K562 (cell line): Measurements from ENCODE around the gene BHLHE40. TPM values are rescaled to one million over a fixed set of nuclear protein-coding genes. Genes with fewer than 3 reads are reported as not detected.

ENCODE experiments used
- AFF4 ChIP-seq: sonication (generic); formaldehyde crosslinking; IDR thresholded peaks from 2 replicates; pipeline ENCODE4 v1.8.0; 2023; ENCODE audit warnings: mild to moderate bottlenecking, missing genetic modification reagents
- ARID2 ChIP-seq: fragments of 450-650 bp; IDR thresholded peaks from 2 replicates; pipeline ENCODE4 v1.6.1; 2017; ENCODE audit warnings: antibody characterized with exemption, mild to moderate bottlenecking
- BHLHE40 ChIP-seq: IDR thresholded peaks from 2 replicates; pipeline ENCODE4 v1.6.1; 2011; ENCODE audit warnings: low read length, improper control_type of control experiment
- FOXK1 ChIP-seq: sonication (generic); formaldehyde crosslinking; IDR thresholded peaks from 2 replicates; pipeline ENCODE4 v1.8.0; 2022; ENCODE audit warnings: missing genetic modification reagents, mild to moderate bottlenecking, borderline replicate concordance
- GATAD2A ChIP-seq: fragments of 450-650 bp; IDR thresholded peaks from 2 replicates; pipeline ENCODE4 v1.6.1; 2017
- HIVEP1 ChIP-seq: fragments of 250-450 bp; sonication (Bioruptor Pico); IDR thresholded peaks from 2 replicates; pipeline ENCODE4 v1.4.0; 2020; ENCODE audit warnings: mild to moderate bottlenecking
- MEF2D ChIP-seq: conservative IDR thresholded peaks from 2 replicates; pipeline ENCODE4 v1.6.1; 2016; ENCODE audit warnings: low read depth, missing genetic modification characterization, missing compliant biosample characterization
- MEIS2 ChIP-seq: fragments of 450-650 bp; IDR thresholded peaks from 2 replicates; pipeline ENCODE4 v1.6.1; 2014; ENCODE audit warnings: mild to moderate bottlenecking; ENCODE audit not compliant: partially characterized antibody
- RHOXF2B ChIP-seq: fragments of 250-450 bp; sonication (Bioruptor Pico); conservative IDR thresholded peaks from 2 replicates; pipeline ENCODE4 v1.5.1; 2021
- RREB1 ChIP-seq: fragments of 250-450 bp; sonication (Bioruptor Pico); IDR thresholded peaks from 2 replicates; pipeline ENCODE4 v1.4.0; 2020
- SP2 ChIP-seq: IDR thresholded peaks from 2 replicates; pipeline ENCODE4 v1.6.1; 2011; ENCODE audit warnings: mild to moderate bottlenecking, low read depth, low read length, moderate library complexity; ENCODE audit not compliant: poor library complexity, severe bottlenecking; ENCODE audit errors: extremely low read depth
- TOE1 ChIP-seq, 2 experiments: fragments of 450-650 bp in 1 of 2; sonication (generic) in 1 of 2; formaldehyde crosslinking in 1 of 2; IDR thresholded peaks; 2 replicates each; pipeline versions ENCODE4 v1.7.1 to v1.8.0; 2016 to 2022; ENCODE audit warnings: borderline replicate concordance in 2 of 2, mild to moderate bottlenecking in 2 of 2, antibody characterized with exemption in 1 of 2, inconsistent platforms in 1 of 2, low read depth in 1 of 2, missing genetic modification reagents in 1 of 2, moderate library complexity in 1 of 2
- UBTF ChIP-seq, 2 experiments: IDR thresholded peaks; 2 replicates each; pipeline ENCODE4 v1.6.1; 2012; ENCODE audit warnings: improper control_type of control experiment in 2 of 2, low read depth in 2 of 2, low read length in 2 of 2, borderline replicate concordance in 1 of 2
- ZC3H4 ChIP-seq: sonication (generic); formaldehyde crosslinking; IDR thresholded peaks from 2 replicates; pipeline ENCODE4 v1.9.0; 2021; ENCODE audit warnings: missing genetic modification reagents, borderline replicate concordance
- ZNF23 ChIP-seq: fragments of 250-450 bp; sonication (Bioruptor Pico); IDR thresholded peaks from 2 replicates; pipeline ENCODE4 v1.4.0; 2020; ENCODE audit warnings: mild to moderate bottlenecking
- polyA plus RNA-seq, 8 experiments: library from polyadenylated mRNA; depleted of rRNA in 4 of 8; stranded (reverse) in 5 of 8; unstranded in 3 of 8; fragments of >200 nt; fragmentation: Nextera tagmentation in 2 of 8; fragmentation: Illumina TruSeq in 1 of 8; extraction: Ambion mirVana in 2 of 8; extraction: Trizol in 1 of 8; gene quantifications; 2 replicates each; pipeline versions ENCODE4 v1.2.1 to v1.2.3, GENCODE V29; 2011 to 2014; ENCODE audit warnings: inconsistent platforms in 1 of 8, missing spikeins in 1 of 8
- total RNA-seq, 7 experiments: library from RNA; depleted of rRNA in 6 of 7; stranded (reverse); fragments of >200 nt in 6 of 7; fragmentation: Illumina TruSeq in 2 of 7; extraction: Trizol in 2 of 7; gene quantifications; 2 replicates each; pipeline versions ENCODE4 v1.2.1 to v1.2.3, GENCODE V29; 2011 to 2021; ENCODE audit warnings: low replicate concordance in 1 of 7

The BHLHE40 gene
- total and polyA plus RNA-seq, 9 of the 15 experiments (the other 6 are each of a cell fraction or from before 2014, with no cell fraction given) = 12.0 to 83.9 (median 31.4) TPM

- TF ChIP-seq RREB1 (CRISPR knock-in tag) (0 out of 2 replicates have a peak, but pooled peaks have one; percentile 61), BHLHE40 (peak; percentile 90), TOE1 (IDR thresholded peaks at IDR 0.05; ENCODE audit: borderline replicate concordance) (peak; percentile 27; the same call in 1 of the 2 replicates), TOE1 (CRISPR knock-in tag; IDR thresholded peaks at IDR 0.05; ENCODE audit: borderline replicate concordance, low read depth) (no peak), GATAD2A (0 out of 2 replicates have a peak, but pooled peaks have one; percentile 55), ZC3H4 (no peak), FOXK1 (no peak), HIVEP1 (CRISPR knock-in tag) (0 out of 2 replicates have a peak, but pooled peaks have one; percentile 60), MEF2D (0 out of 2 replicates have a peak, but pooled peaks have one; percentile 26), SP2 (no peak), AFF4 (CRISPR knock-in tag) (no peak; the same call in 1 of the 2 replicates), ZNF23 (CRISPR knock-in tag) (peak; percentile 67), UBTF (IDR thresholded peaks at IDR 0.05; ENCODE audit: borderline replicate concordance in 1 of 2, low read depth in 2 of 2, low read length in 2 of 2) (0 out of 4 replicates have a peak, but pooled peaks of 1 of the 2 experiments have one; percentile 4), RHOXF2B (CRISPR knock-in tag) (no peak), MEIS2 (peak; percentile 12), ARID2 (no peak)
These were observed 17.1 kb downstream of the BHLHE40 start (continued) for GRCh38 chr3:4996223-4996765.
